Measurements from ENCODE around the gene KRTDAP. TPM values are rescaled to one million over a fixed set of nuclear protein-coding genes. Genes with fewer than 3 reads are reported as not detected.

KRTDAP gene
- total RNA-seq, 6 experiments from 2014 or later = not detected

GRCh38 chr19:35517342-35517741 is 27.1 kb upstream of the KRTDAP start:
- Mint-ChIP-seq H3K4me1 (ENCODE audit: low read depth) (peaks cover 45% of the 10 kb centered on the region), H3K4me3 (no peak overlapping the region), H3K27me3 (ENCODE audit: insufficient read depth) (peaks cover 10% of the 10 kb centered on the region), H3K27ac (peak overlapping the region; percentile 91), H3K36me3 (ENCODE audit: low read depth) (no peaks in the 10 kb centered on the region), H3K9me3 (no peaks in the 10 kb centered on the region)
- DNase-seq = no peak
- no peak for TF ChIP-seq CTCF (IDR thresholded peaks at IDR 0.05)

- Mint-ChIP-seq H3K27me3 (ENCODE audit: insufficient read depth) (peaks cover 10% of the 10 kb centered on the region), H3K27ac (no peak overlapping the region), H3K4me1 (ENCODE audit: low read depth) (peaks cover 45% of the 10 kb centered on the region), H3K9me3 (no peaks in the 10 kb centered on the region), H3K4me3 (no peak overlapping the region), H3K36me3 (ENCODE audit: low read depth) (no peaks in the 10 kb centered on the region)
- no peak for DNase-seq
- no peak for TF ChIP-seq CTCF (IDR thresholded peaks at IDR 0.05)
Measured at GRCh38 chr19:35516310-35516709, 26.0 kb upstream of the KRTDAP start.

GRCh38 chr19:35514282-35514809 is 24.1 kb upstream of the KRTDAP start:
- Mint-ChIP-seq H3K9me3 (no peaks in the 10 kb centered on the region), H3K4me3 (peak overlapping the region; percentile 35), H3K27me3 (ENCODE audit: insufficient read depth) (peaks cover 27% of the 10 kb centered on the region), H3K36me3 (ENCODE audit: low read depth) (no peaks in the 10 kb centered on the region), H3K27ac (no peak overlapping the region), H3K4me1 (ENCODE audit: low read depth) (peaks cover 40% of the 10 kb centered on the region)
- TF ChIP-seq CTCF (IDR thresholded peaks at IDR 0.05) = no peak
- DNase-seq = no peak

- H3K9me3 Mint-ChIP-seq = no peaks in the 10 kb centered on the region
- peak; percentile 59 for DNase-seq
- H3K27ac Mint-ChIP-seq = no peak within 1 kb of the TSS
- no peaks in the 10 kb centered on the region for H3K36me3 Mint-ChIP-seq (ENCODE audit: low read depth)
- peak within 1 kb of the TSS; percentile 32 for H3K4me3 Mint-ChIP-seq
- H3K4me1 Mint-ChIP-seq (ENCODE audit: low read depth) = peaks cover 34% of the 10 kb centered on the region
- H3K27me3 Mint-ChIP-seq (ENCODE audit: insufficient read depth) = peaks cover 33% of the 10 kb centered on the region
- TF ChIP-seq CTCF (IDR thresholded peaks at IDR 0.05) = peak; percentile 36; the same call in 1 of the 2 replicates
Measured at GRCh38 chr19:35513628-35514281, 23.5 kb upstream of the KRTDAP start, which contains the start of gene DMKN. TSS of gene DMKN (minus strand) at chr19:35513649. CDS start at chr19:35513475, 174 bp downstream.

DNA sequence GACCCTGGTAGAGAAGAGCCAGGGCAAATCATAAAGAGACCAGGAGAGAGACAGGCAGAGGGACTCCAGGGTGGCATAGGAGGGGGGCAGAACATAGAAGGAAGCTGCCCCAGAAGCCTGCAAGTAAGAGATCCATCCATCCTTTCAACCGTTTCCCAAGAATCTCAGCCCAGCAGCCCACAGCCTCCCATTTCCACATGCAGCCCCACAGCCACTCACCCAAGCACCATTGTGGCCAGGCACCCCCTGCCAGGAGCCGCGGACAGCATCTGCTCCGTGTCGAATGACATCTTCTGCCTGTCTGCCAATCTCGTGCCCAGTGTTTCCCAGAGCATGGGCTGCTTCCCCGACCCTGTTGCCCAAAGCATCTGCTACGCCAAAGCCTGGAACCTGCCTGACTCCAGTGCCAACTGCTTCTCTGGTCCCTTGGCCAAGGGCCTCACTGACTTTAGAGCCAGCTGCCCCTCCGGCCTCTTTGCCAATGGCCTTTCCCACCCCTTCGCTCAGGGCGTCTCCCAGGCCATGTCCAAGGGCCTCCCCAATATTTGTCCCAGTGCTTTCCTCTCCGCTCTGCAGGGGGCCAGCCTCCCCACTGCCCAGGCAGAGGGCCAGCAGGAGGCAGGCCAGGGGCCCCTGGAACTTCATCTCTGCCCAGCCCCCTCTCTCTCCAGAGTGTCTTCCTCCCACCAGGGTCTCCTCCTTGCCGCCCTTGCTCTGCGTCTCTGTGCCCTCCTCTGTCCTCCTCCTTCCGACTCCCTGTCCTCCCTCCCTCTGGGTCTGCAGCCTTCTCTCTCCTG is 22.8 kb upstream of the KRTDAP start:
- no peak for TF ChIP-seq CTCF (IDR thresholded peaks at IDR 0.05)
- H3K27ac Mint-ChIP-seq = no peak overlapping the region
- peaks cover 27% of the 10 kb centered on the region for H3K4me1 Mint-ChIP-seq (ENCODE audit: low read depth)
- H3K9me3 Mint-ChIP-seq = no peaks in the 10 kb centered on the region
- no peak overlapping the region for H3K4me3 Mint-ChIP-seq
- DNase-seq = no peak
- H3K36me3 Mint-ChIP-seq (ENCODE audit: low read depth) = no peaks in the 10 kb centered on the region
- peaks cover 40% of the 10 kb centered on the region for H3K27me3 Mint-ChIP-seq (ENCODE audit: insufficient read depth)

Data from HFFc6 (cell line).